NCI-H2107 treated with DMSO at 0.1 percent for 48 hours (cell line): ENCODE results near the gene CST9L.
"Not testable (repeated sequence)": the region's sequence is repeated elsewhere in the genome, so short reads cannot be mapped to it uniquely, and the experiment has no call there.

ENCODE experiments used
- DNase-seq: peaks from one replicate; lab custom pipeline; 2025; ENCODE audit not compliant: unreplicated experiment; lab: John Stamatoyannopoulos, UW

CST9L gene

DNA sequence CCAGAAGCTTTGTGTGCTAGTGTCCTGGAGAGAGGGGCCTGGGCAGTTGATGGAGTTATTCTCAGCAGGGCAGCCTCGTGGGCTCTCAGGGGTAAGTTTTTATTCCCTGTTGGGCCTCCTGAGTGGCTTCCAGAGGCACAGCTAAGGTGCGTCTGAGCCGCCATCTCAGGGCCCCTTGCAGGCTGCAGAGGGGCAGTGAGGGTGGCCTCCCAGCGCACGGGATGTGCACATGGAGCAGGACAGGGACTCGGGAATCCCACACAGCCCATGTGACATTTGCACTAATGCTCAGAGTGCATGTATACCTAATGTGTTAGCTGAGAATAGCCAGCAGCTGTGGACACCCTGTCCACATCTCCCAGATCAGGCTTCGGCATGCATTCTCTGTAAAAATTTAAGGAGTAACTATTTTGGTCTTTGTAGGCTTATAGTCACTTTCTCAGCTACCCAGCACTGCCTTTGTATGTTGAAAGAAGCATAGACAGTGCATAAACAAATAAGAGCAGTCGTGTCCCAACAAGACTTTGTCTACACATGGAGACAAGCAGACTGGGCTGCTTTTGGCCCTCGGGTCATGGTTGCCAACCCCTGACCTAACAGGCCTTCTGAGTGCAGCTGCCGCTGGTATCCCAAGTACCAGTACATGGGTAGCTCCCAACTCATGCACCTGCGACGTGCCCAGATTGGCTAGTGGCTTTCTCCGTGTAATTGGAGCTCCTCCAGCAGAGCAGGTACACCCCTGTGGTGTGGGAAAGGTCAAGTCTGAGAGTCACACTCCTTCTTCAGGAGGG, 18.6 kb upstream of the CST9L start:
- DNase-seq: no peak

DNA sequence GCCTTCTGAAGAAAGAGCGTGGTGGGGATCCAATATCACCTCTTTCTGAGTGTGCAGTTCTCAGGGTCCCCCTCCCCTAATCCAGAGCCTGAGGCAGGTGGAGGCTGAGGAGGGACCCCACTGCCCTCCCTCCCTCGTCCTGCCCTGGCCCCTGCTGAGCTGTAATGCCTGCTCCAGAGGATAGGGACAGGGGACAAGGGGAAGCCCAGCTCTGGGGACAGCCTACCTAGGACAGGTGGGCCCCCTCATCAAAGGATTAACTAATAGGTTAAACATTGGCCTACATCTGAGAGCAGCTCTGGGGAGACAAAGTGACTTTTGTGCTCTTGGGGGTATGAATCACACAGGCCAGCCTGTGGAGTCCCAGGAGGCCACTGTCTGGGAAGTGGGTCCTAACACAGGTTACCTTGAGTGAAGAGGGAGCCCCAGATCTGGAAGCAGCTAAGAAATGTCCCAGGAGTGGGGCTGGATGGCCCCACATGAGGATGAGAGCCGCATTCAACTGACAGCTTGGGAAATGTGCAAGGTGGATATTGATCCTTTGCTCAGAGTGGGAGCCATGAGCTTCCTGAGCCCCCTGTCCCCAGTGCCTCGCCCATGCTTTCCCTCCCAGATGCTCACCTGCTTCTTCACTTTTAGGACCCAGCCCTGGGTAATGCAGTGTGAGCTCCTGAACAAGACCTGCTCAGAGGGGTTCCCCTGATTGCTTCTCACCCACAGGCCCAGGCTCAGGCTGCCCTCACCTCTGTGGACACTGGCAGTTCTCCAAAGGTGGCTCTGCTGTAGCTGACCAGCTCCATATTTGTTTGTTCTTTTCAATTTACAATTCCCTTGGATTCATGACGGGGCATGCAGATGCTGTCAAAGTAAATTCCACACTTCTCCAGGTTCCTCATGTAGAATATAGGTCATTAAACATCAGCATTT, 17.8 kb upstream of the CST9L start:
- DNase-seq: no peak

DNA sequence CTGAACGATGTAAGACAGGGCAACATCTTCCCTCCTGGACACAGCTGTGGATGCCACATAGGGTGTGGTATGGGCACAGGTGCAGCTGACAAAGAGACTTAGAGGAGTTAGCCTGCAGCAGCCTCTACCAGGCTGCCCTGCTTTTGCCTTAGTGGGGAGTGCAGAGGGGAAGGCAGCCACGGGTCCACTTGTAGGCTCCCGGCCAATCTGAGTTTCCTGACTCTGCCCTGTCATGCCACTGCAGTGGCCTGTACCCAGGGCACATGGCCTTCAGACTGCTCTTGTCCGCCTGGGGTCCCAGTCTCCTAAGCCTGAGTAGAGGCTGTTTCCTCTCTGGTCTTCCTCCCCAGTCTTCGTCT, 17.1 kb upstream of the CST9L start:
- no peak for DNase-seq

DNA sequence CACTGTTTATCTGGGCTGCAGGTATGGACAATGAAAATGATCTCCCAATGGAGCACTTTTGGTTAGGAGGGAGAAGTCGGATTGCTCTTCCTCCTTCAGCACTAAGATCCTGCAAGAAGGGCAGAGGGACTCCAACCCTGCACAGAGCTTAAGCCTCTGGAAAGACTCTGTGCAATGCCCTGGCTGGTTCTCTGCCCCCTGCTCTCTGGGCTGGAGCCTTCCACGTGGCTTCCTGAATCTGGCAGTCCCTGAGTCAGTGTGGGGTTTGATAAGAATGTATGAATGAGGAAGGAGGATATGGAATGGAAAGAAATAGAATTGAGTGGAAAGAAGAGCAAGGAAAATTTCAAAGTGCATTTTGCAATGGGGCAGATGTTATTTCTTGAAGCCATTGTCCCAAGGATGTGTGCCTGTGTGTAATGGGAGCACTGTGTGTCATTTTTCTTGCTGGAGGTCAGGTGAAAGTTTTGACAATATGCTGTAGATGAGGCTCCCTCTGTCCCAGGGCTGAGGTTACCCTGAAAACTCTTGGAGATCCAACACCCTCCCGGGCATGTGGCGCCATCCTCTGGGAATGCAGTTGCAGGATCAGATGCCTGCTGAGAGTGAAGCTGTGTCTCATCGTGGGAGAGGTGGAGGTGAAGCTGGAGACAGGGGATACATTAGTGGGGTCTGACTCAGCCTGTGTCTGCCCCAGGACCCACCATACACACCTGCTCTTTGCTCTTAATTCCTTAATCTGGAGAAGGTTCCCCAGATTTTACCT, 16.3 kb upstream of the CST9L start:
- no peak for DNase-seq

DNA sequence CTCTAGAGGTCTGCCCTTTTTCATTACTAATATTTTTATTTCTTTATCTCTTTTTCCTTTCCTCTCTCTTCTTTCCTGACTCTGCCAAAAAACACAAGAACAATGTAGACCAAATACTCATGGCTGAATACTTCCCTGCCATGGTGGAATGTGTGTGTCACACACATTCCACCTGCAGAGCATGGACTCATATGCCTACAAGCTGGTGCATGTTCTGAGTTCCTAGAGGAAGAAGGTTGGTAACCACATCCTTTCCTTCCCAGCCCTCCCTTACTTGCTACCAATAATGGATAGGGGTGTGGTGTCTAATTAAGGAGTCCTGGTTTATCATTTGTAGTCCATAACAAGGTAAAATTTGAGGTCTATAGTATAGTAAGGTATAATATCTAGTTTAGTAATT, 15.2 kb upstream of the CST9L start:
- no peak for DNase-seq

GRCh38 chr20:23582293-23582692, 14.0 kb upstream of the CST9L start:
- DNase-seq: no peak

DNA sequence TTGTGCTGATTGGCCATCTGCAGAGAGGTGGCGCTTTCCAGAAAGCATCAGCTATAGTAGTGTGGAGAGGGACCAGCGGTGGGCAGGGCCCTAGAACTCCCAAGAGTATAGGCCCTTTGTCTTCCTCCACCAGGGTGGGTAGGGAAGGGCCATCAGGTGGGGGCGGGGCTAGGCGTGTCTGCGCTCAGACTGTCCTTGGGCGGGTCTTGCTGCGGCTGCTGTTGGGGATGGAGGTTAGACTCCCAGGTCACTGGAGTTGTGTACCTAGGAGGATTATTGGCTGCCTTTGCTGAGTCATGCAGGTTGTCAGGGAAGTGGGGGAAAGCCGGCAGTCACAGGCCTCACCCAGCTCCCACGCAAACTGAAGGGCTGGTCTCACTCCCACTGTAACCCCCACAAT, 13.5 kb upstream of the CST9L start:
- DNase-seq: not testable (repeated sequence)

DNA sequence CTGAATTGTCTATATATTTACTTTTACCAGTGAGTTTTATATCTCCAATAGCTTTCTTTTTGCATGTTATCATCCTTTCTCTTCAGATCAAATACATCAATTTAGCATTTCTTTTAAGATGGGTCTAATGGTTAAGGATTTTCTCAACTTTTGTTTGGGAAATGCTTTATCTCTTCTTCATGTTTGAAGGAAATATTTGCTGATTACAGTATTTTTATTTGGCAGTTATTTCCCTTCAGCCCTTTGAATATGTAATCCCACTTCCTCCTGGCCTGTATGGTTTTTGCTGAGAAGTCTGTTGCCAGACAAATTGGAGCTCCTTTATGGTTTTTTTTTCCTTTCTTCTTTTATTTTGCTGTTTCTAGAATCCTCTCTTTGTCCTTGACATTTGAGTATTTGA, 6.7 kb upstream of the CST9L start:
- no peak for DNase-seq

DNA sequence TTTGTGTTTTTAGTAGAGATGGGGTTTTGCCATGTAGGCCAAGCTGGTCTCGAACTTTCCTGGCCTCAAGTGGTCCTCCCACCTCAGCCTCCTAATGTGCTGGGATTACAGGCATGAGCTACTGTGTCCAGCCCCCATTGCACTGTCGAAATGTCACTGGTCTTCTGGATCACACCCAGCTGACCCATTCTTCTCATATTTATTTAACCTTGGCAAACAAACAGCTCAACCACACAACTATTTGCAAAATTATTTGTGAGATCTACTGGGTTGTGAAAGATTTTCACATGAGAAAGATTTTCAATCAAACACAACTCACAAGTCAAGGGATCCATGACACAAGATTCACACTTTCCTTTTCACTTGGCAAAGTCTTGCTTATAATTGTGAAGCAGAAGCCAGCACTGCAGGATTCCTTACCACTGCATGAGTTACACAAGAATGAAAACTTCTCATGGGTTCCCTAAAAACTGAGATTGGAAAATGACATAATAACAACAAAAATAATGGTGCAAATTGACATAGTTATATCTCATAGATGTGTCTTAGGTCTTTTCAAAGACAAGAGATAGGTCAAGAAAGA, 2.0 kb upstream of the CST9L start:
- DNase-seq: no peak

GRCh38 chr20:23569570-23569969, 1.3 kb upstream of the CST9L start:
- no peak for DNase-seq

- DNase-seq: no peak
These were observed 667 bp upstream of the CST9L start for GRCh38 chr20:23568971-23569330.

DNA sequence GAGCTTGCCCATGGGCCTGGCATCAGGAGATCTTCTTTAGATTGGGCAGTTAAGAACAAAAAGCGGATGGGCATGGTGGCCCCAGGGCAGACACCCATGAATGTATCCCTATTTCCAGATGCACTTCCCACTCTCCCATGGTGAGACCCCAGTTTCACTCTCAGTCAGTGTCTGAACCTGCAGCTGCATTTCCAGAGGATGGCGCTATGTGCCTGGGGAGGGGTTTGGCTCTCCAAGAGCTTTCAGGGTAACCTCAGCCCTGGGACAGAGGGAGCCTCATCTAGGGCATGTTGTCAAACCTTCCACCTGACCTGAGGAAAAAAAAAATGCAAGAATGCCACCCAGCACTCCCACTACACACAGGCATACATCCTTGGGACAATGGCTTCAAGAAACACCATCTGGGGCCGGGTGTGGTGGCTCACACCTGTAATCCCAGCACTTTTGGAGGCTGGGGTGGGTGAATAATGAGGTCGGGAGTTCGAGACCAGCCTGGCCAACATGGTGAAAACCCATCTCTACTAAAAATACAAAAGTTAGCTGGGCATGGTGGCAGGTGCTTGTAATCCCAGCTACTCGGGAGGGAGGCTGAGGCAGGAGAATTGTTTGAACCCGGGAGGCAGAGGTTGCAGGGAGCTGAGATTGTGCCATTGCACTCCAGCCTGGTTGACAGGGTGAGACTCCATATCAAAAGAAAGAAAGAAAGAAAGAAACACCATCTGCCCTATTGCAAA, 1.9 kb downstream of the CST9L start:
- DNase-seq: no peak

DNA sequence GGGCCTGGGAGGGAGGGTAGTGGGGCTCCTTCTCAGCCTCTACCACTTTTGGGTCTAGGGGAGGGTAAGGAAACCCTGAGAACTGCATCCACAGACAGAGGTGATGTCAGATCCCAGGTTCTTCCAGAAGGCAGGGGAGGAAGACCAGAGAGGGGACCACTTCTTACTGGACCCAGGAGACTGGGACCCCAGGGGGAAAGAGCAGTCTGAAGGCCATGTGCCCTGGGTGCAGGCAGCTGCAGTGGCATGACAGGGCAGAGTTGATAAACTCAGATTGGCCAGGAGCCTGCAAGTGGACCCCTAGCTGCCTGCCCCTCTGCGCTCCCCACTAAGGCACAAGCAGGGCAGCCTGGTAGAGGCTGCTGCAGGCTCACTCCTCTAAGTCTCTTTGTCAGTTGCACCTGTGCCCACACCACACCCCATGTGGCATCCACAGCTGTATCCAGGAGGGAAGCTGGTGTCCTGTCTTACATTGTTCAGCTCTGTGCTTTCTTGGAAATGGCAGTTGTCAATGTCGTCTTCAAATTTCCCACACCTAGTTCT, 2.7 kb downstream of the CST9L start:
- no peak for DNase-seq

GRCh38 chr20:23564927-23565326, 3.4 kb downstream of the CST9L start:
- DNase-seq: no peak

- no peak for DNase-seq
These were observed 5.5 kb downstream of the CST9L start for GRCh38 chr20:23562721-23563342.

DNA sequence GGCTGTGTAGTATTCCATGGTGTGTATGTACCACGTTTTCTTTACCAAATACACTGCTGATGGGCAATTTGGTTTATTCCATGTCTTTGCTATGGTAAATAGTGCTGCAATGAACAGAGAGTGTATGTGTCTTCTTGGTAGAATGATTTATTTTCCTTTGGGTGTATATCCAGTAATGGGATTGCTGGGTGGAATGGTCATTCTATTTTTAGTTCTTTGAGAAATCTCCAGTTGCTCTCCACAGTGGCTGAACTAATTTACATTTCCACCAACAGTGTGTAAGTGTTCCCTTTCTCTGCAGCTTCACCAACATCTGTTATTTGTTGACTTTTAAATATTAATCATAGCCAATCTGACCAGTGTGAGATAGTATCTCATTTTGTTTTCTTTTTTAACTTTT, 13.9 kb downstream of the CST9L start:
- no peak for DNase-seq

GRCh38 chr20:23551786-23552185, 16.5 kb downstream of the CST9L start:
- DNase-seq: no peak

- DNase-seq: no peak
These were observed 16.9 kb downstream of the CST9L start for GRCh38 chr20:23551383-23551782.

DNA sequence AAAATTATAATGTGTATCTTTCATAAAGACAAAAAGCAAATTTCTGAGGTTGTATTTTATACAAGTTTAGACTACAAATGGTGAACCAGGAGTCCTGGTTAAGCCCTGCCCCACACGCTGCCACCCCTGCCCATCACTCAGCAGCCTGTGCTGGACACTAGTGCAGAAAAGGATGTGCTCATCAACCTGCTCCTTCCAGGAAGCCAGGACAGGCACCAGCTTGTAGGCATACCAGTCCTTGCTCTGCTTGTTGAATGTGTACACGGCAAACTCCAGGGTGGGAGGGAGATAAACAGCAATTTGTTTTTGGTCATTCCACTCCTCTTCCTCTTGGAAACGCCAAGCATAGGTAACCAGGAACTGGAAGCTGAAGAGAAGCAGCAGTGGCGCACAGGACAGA, 18.1 kb downstream of the CST9L start:
- DNase-seq: no peak

GRCh38 chr20:23548408-23548807, 19.9 kb downstream of the CST9L start:
- no peak for DNase-seq
